ENCODE data around the gene MET. TPM values are rescaled to one million over a fixed set of nuclear protein-coding genes. Genes with fewer than 3 reads are reported as not detected.

Gene MET
- total RNA-seq, 1 donor from 2014 or later: 161 TPM

DNA sequence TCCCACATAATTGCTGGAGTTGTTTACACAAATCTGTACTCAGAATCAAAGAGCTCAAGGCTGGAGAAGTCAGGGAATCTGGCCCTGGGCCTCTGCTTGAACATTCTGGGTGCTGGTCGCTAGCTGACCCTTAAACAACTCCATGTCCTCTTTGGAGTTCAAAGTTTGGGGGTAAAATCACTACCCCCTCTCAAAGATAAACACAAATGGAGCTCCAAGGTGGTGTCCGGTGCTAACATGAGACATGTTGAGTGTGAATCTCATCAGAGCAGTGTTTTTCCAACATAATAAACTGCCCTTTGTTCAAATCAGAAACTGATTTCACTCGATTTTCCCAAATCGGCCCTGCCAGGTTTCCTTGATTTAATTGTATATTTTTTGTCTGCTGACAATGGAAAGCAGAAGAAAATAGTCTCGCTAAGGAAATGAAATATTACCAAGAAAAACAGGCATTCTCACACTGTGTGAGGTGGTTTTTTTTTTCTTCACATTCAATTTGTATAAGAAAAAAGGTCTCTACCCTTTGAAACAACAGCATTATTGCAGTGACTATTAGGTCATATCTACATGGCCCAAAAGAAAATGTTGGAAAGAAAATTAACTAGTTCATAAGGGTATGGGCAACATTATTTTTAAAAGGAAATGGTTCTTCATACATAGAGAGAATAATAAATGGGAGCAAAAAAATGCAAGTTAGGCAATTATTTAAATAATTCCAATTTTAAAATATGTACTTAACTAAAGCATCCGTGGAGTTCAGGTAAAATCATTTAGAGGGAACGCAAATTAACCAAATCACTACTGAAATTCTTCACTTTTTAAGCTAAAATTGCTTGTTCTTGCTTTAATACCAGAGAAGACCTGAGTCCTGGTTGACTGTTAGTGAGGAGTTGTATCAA, 134.3 kb downstream of the MET start:
- TF ChIP-seq, protein P1, sequence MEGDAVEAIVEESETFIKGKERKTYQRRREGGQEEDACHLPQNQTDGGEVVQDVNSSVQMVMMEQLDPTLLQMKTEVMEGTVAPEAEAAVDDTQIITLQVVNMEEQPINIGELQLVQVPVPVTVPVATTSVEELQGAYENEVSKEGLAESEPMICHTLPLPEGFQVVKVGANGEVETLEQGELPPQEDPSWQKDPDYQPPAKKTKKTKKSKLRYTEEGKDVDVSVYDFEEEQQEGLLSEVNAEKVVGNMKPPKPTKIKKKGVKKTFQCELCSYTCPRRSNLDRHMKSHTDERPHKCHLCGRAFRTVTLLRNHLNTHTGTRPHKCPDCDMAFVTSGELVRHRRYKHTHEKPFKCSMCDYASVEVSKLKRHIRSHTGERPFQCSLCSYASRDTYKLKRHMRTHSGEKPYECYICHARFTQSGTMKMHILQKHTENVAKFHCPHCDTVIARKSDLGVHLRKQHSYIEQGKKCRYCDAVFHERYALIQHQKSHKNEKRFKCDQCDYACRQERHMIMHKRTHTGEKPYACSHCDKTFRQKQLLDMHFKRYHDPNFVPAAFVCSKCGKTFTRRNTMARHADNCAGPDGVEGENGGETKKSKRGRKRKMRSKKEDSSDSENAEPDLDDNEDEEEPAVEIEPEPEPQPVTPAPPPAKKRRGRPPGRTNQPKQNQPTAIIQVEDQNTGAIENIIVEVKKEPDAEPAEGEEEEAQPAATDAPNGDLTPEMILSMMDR (IDR thresholded peaks at IDR 0.05; ENCODE audit: insufficient read depth, low read length, poor library complexity, severe bottlenecking): no peak

DNA sequence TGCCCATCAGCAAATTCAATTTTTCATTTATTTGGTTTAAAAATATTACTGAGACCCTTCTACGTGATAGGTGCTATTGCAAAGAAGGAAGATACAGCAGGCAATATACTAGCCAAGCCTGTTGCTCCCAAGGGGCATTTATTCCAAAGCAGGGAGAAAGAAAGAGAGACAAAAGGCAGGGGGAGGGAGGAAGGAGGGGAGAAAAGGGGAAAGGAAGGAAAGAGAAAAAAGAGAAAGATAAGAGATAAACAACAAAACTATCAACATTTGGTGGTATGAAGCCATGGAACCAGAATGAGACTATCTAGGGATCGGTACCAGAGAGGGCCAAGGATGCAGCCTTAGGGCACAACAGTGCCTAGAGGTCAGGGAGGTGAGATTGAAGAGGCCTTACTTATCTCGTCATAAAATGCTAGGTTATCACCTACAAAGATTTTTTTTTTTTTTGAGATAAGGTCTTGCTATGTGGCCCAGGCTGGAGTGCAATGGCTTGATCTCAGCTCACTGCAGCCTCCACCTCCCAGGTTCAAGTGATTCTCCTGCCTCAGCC, 135.1 kb downstream of the MET start:
- no peaks in the 10 kb centered on the region for H3K27me3 ChIP-seq (ENCODE audit: control insufficient read depth, insufficient read depth, low read length)
- TF ChIP-seq, protein P1 (IDR thresholded peaks at IDR 0.05; ENCODE audit: insufficient read depth, low read length, poor library complexity, severe bottlenecking): no peak
- no peaks in the 10 kb centered on the region for H3K36me3 ChIP-seq (ENCODE audit: control insufficient read depth, insufficient read depth, low read length)
- no peak for DNase-seq (ENCODE audit: low read depth)
- H3K4me3 ChIP-seq (ENCODE audit: low read depth, low read length): no peak overlapping the region

More for the DNA sequence above, 134.3 kb downstream of the MET start:
- H3K4me3 ChIP-seq (ENCODE audit: low read depth, low read length): no peak overlapping the region
- DNase-seq (ENCODE audit: low read depth): no peak
- H3K36me3 ChIP-seq (ENCODE audit: control insufficient read depth, insufficient read depth, low read length): no peaks in the 10 kb centered on the region
- no peaks in the 10 kb centered on the region for H3K27me3 ChIP-seq (ENCODE audit: control insufficient read depth, insufficient read depth, low read length)

DNA sequence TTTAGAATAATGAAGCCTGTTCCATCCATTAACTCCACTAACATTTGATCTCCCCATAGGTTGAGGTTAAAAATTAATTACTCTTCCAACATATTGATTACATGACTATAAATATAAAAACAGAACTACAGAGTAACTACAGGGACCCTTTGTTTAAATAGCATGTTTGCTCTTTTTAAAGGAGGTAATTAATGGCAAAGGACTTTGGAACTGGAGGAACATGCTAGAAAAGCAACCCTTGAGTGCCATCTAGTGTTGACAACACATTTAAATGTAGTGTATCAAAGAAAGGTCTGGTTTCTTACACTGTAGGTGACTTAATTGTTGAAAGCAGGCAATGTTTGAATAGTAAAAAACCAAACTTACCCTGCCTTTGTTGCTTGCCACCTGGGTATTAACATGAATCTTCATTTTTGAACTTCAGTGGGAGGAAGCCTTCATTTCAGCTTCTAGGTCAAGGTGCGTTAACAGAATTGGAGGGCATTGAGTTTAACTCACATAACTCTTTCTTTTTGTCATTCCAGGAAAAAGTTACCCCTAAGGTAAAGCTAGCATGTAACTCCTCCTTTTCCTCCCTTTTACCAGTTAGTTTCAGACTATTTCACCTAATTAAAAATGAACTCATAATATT, 137.8 kb downstream of the MET start:
- no peaks in the 10 kb centered on the region for H3K36me3 ChIP-seq (ENCODE audit: control insufficient read depth, insufficient read depth, low read length)
- H3K4me3 ChIP-seq (ENCODE audit: low read depth, low read length): no peak overlapping the region
- no peaks in the 10 kb centered on the region for H3K27me3 ChIP-seq (ENCODE audit: control insufficient read depth, insufficient read depth, low read length)
- TF ChIP-seq, protein P1 (IDR thresholded peaks at IDR 0.05; ENCODE audit: insufficient read depth, low read length, poor library complexity, severe bottlenecking): peak; percentile 52
- DNase-seq (ENCODE audit: low read depth): peak; percentile 39

DNA sequence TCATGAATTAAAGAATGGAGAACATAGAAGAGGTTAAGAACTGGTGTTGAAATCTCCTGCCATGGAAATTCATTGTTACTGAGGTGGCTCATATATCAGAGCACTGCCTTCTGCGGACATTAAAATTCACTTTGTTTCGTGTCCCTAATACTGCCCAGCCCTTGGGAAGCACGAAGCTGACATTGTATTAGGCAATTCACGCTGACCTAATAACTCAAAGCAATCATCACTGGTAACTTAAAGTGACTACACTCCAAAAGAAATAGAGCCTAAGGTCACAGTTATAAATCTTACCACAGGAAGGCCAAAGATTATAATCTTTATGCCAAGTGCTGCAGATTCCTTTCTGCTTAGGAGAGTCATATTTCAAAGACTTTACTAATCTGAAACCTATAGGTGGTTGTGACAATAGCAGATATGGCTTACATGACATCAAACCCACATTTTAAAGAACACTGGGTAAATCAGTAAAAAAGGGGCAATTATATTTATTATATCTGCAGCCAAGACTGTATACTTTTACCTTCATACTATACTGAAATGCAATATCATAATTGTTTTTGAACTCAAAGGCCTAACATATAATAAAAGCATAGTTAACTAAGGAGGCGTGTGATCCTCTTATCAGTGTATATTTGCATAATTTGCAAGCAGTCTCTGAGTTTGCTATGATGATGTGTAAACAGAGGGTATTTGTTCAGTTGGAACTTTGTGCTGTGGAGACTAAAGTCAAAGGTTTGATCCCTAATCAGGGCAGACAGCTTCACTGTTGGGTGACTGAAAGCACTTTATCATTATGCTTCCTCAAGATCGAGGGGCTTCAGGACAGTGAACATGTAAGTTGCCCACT, 138.5 kb downstream of the MET start:
- H3K36me3 ChIP-seq (ENCODE audit: control insufficient read depth, insufficient read depth, low read length): no peaks in the 10 kb centered on the region
- TF ChIP-seq, protein P1 (IDR thresholded peaks at IDR 0.05; ENCODE audit: insufficient read depth, low read length, poor library complexity, severe bottlenecking): no peak
- H3K27me3 ChIP-seq (ENCODE audit: control insufficient read depth, insufficient read depth, low read length): no peaks in the 10 kb centered on the region
- DNase-seq (ENCODE audit: low read depth): no peak
- H3K4me3 ChIP-seq (ENCODE audit: low read depth, low read length): no peak overlapping the region

DNA sequence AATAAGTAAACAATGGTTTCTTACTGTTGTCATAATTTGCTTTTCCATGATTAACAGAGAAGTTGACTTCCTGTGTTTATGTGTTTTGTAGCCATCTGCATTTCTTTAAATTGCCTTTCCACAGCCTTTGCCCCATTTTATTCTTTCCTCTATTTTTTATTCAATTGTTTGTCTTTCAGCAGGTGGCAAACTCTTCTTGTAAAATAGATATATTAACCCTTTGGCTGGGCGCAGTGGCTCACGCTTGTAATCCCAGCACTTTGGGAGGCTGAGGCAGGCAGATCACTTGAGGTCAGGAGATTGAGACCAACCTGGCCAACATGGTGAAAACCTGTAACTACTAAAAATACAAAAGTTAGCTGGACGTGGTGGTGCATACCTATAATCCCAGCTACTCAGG, 139.8 kb downstream of the MET start:
- DNase-seq (ENCODE audit: low read depth): no peak
- Histone ChIP-seq H3K4me3 (ENCODE audit: low read depth, low read length) (no peak overlapping the region), H3K36me3 (ENCODE audit: control insufficient read depth, insufficient read depth, low read length) (no peaks in the 10 kb centered on the region), H3K27me3 (ENCODE audit: control insufficient read depth, insufficient read depth, low read length) (no peaks in the 10 kb centered on the region)
- TF ChIP-seq, protein P1 (IDR thresholded peaks at IDR 0.05; ENCODE audit: insufficient read depth, low read length, poor library complexity, severe bottlenecking): no peak
